Measurements from ENCODE around the gene APOC3.

DNA sequence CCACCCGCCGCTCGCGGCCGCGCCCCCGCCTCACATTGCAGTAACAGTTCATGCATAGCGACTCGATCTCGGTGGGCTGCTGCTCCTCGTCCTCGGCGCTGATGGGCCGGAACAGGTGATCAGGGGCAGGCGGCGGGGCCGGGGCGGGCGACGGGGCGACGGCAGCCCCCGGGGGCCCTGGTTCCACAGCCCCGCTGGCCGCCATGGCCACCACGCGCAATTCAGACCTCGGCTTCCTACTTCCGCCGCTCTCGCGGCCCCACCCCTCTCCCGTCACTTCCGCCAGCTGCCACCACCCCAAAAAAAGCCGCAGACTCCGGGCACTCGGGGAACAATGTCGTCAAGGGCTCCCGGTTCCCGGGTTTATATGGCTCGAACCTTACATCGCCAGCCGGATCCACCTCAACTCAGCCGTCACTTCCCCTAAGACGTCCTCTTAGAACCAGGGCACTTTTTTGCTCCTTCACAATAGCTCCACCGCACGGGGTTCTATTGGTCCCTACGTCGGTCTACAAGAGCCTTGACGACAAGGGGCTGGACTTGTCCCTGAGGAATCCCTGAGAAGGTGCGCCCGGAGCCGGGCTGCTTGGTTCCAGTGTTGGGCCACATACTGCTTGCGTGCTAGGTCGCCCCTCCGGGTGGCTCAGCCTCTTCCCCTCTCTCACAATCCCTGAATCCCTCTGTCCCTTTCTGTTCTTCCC, 41.8 kb upstream of the APOC3 start, which contains the start of gene ZPR1:
- TF ChIP-seq CBFB (CRISPR knock-in tag; IDR thresholded peaks at IDR 0.05; ENCODE audit: low read depth) (no peak), GRHL2 (CRISPR knock-in tag; IDR thresholded peaks at IDR 0.05; ENCODE audit: insufficient replicate concordance, severe bottlenecking) (no peak), NFE2L1 (CRISPR knock-in tag; IDR thresholded peaks at IDR 0.05) (no peak), USF2 (CRISPR knock-in tag; IDR thresholded peaks at IDR 0.05) (no peak), JUN (CRISPR knock-in tag; IDR thresholded peaks at IDR 0.05) (no peak)
- TF ChIP-seq, protein P1, sequence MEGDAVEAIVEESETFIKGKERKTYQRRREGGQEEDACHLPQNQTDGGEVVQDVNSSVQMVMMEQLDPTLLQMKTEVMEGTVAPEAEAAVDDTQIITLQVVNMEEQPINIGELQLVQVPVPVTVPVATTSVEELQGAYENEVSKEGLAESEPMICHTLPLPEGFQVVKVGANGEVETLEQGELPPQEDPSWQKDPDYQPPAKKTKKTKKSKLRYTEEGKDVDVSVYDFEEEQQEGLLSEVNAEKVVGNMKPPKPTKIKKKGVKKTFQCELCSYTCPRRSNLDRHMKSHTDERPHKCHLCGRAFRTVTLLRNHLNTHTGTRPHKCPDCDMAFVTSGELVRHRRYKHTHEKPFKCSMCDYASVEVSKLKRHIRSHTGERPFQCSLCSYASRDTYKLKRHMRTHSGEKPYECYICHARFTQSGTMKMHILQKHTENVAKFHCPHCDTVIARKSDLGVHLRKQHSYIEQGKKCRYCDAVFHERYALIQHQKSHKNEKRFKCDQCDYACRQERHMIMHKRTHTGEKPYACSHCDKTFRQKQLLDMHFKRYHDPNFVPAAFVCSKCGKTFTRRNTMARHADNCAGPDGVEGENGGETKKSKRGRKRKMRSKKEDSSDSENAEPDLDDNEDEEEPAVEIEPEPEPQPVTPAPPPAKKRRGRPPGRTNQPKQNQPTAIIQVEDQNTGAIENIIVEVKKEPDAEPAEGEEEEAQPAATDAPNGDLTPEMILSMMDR (IDR thresholded peaks at IDR 0.05), result no peak

Measured in WTC11 (cell line).